Mucosa of descending colon (tissue), 3 donors: Measurements from ENCODE around the gene TOB1. TPM values are rescaled to one million over a fixed set of nuclear protein-coding genes. Genes with fewer than 3 reads are reported as not detected.

Source experiments
- ATAC-seq: fragments of 200-7000 bp; cut with Tn5 transposase; one replicate; pipeline ENCODE4 v1.9.1; 2020; ENCODE audit warnings: mild to moderate bottlenecking, moderate library complexity
- DNase-seq, 3 donors: peaks; one replicate each; pipeline ENCODE4 v3.0.0-alpha.2; 2020
- H3K36me3 ChIP-seq: fragments of 200-600 bp; one replicate; pipeline ENCODE4 v1.8.0; 2021; ENCODE audit warnings: low read depth, mild to moderate bottlenecking
- H3K4me1 ChIP-seq: fragments of 200-600 bp; one replicate; pipeline ENCODE4 v1.8.0; 2021; ENCODE audit warnings: low read depth, mild to moderate bottlenecking
- H3K4me3 ChIP-seq: fragments of 200-600 bp; one replicate; pipeline ENCODE4 v1.8.0; 2021; ENCODE audit warnings: mild to moderate bottlenecking
- H3K9me3 ChIP-seq: fragments of 200-600 bp; one replicate; pipeline ENCODE4 v1.8.0; 2021; ENCODE audit warnings: mild to moderate bottlenecking
- intact Hi-C, 2 donors: fragments of 100-400 bp; cut with DNase I in 1 of 2; cut with micrococcal nuclease in 1 of 2; formaldehyde crosslinking; loops; one replicate each; pipeline versions ENCODE4 v1.11.0 to v1.11.1; 2022; cut with DNase I, micrococcal nuclease
- total RNA-seq, 3 donors: library from RNA; stranded (reverse); fragmentation: NEBNext Ultra II Directional in 2 of 3; extraction: Animal tissue kit (Norgen Biotek cat#: 25700) in 2 of 3; gene quantifications; one replicate each; pipeline versions ENCODE4 v1.2.1 to v1.2.4, GENCODE V29; 2021 to 2023
- TF ChIP-seq, protein P1 (sequence below): fragments of 200-600 bp; IDR thresholded peaks from one replicate; pipeline ENCODE4 v1.8.0; 2022; ENCODE audit warnings: antibody characterized with exemption, mild to moderate bottlenecking
- donor health status: DM: no; HTN: no; CAD: no; lungs with moderate emphysema.
- donor health status: DM: no; HTN: no; CAD: no.
- donor health status: DM: no; HTN: yes; CAD: no.

The TOB1 gene
- total RNA-seq, 3 donors from 2014 or later, result 120 to 156 (median 128) TPM

DNA sequence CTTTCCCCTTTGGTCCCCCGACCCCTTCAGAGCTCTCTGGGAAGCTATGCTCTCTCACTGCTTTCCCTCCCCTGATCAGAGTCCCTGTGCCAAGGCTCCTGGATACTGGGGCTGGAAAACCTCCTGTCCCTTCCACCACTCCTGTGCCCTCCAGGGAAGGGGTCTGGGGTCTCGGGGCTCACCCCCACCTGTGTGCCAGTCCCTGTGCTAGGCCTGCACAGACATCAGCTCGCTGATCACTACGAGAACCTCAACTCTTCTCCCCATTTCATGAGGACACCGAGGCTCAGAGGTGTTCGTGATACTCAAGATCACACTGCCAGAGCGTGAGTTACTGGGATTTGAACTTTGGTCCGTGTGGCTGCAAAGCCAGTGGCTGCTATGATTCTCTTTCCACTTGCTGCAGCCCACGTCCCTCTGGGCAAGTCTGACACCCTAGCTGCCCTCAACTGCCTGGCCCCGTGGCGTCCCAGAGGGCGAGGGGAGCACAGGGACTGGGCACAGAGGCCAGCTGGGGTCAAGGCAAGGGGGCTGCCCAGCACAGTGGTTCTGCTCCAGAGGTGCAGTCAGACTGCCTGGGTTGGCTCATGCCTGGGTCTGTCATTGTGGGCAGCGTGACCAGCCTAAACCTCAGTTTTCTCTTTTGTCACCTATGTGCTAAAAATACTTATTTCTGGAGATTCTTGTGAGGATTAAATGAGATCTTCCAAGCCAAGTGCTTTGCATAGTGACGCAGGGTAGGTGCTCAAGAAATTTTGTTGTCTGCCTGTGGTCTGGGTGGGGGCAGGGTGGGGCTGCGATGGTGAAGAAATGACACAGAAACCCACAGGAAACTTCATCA, 43.8 kb upstream of the TOB1 start:
- peaks cover 13% of the 10 kb centered on the region for H3K4me1 ChIP-seq
- peak; percentile 3 for ATAC-seq
- H3K4me3 ChIP-seq, result no peak overlapping the region
- peak in 1 of 3 donors; percentile 67 for DNase-seq
- H3K36me3 ChIP-seq, result no peaks in the 10 kb centered on the region
- intact Hi-C loops, result loop anchor here in 1 of 2 donors (10.0 kb wide), 1 partner anchor 45 kb away; the partner anchor contains the start of gene TOB1
- no peaks in the 10 kb centered on the region for H3K9me3 ChIP-seq
- TF ChIP-seq, protein P1, sequence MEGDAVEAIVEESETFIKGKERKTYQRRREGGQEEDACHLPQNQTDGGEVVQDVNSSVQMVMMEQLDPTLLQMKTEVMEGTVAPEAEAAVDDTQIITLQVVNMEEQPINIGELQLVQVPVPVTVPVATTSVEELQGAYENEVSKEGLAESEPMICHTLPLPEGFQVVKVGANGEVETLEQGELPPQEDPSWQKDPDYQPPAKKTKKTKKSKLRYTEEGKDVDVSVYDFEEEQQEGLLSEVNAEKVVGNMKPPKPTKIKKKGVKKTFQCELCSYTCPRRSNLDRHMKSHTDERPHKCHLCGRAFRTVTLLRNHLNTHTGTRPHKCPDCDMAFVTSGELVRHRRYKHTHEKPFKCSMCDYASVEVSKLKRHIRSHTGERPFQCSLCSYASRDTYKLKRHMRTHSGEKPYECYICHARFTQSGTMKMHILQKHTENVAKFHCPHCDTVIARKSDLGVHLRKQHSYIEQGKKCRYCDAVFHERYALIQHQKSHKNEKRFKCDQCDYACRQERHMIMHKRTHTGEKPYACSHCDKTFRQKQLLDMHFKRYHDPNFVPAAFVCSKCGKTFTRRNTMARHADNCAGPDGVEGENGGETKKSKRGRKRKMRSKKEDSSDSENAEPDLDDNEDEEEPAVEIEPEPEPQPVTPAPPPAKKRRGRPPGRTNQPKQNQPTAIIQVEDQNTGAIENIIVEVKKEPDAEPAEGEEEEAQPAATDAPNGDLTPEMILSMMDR, result no peak

- intact Hi-C loops, result no loop called here
- DNase-seq, result peak in 2 of 3 donors; percentile 58 to 65
- Histone ChIP-seq H3K4me1 (peaks cover 20% of the 10 kb centered on the region), H3K4me3 (no peak overlapping the region), H3K36me3 (no peaks in the 10 kb centered on the region), H3K9me3 (no peaks in the 10 kb centered on the region)
- TF ChIP-seq, protein P1, result no peak
- peak; percentile 54 for ATAC-seq
Measured at GRCh38 chr17:50908860-50909764, 43.0 kb upstream of the TOB1 start.

GRCh38 chr17:50908140-50908859, 42.1 kb upstream of the TOB1 start:
- DNase-seq (no peak), ATAC-seq (no peak)
- intact Hi-C loops, result no loop called here
- Histone ChIP-seq H3K4me1 (peaks cover 25% of the 10 kb centered on the region), H3K4me3 (no peak overlapping the region), H3K36me3 (no peaks in the 10 kb centered on the region), H3K9me3 (no peaks in the 10 kb centered on the region)
- TF ChIP-seq, protein P1, result no peak

DNA sequence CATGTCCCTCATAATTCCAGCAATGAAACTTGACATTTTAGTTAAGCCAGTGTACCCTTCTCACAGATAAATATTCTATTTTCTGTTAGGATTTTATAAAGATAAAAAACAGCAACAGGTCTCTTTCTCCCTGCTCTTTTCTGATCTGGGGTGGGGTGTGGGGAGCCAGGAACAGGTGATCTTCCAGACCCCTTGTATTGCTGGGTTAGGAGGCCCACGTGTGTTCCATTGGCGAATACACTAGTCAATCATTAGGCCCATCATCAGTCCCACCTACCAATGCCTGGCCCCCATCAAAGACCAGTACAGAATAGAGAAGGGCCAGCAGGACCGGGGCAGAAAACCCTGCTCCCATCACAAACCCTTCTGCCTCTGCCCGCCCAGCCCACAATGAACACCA, 40.3 kb upstream of the TOB1 start:
- intact Hi-C loops, result no loop called here
- DNase-seq (no peak), ATAC-seq (no peak)
- Histone ChIP-seq H3K9me3 (no peaks in the 10 kb centered on the region), H3K4me1 (peaks cover 30% of the 10 kb centered on the region), H3K4me3 (no peak overlapping the region), H3K36me3 (no peaks in the 10 kb centered on the region)
- TF ChIP-seq, protein P1, result no peak

DNA sequence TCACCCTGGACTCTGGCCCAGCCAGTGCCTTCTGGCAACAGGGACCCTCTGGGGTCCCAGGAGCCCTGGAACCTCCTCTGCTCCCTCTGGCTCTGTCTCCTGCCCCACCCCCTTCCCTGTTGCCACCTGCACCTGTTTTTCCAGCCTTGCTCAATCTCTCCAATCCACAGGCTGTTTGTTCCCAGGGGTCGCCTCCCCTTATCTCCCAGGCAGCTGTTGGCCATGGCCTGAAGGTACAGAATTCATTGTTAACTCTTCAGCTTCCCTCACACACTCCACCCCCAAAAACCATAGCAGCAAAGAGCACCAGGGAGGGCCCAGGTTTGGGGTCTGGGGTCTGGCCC, 39.3 kb upstream of the TOB1 start:
- DNase-seq (no peak), ATAC-seq (peak; percentile 38)
- no peak overlapping the region for H3K4me3 ChIP-seq
- H3K4me1 ChIP-seq, result peaks cover 30% of the 10 kb centered on the region
- H3K36me3 ChIP-seq, result no peaks in the 10 kb centered on the region
- intact Hi-C loops, result no loop called here
- no peaks in the 10 kb centered on the region for H3K9me3 ChIP-seq
- TF ChIP-seq, protein P1, result no peak
